Activated CD4-positive, alpha-beta T cell treated with anti-CD3 and anti-CD28 coated beads, Interleukin-2, amount 10 ng/mL, durations not matched to agents 7 days and 5 days (primary cell): ENCODE measurements around the gene GALNT10. TPM values are rescaled to one million over a fixed set of nuclear protein-coding genes. Genes with fewer than 3 reads are reported as not detected.

Experiments used
- CTCF ChIA-PET: fragments of 350-600 bp; sonication (Branson Sonifier 250); formaldehyde crosslinking; loops from one replicate; lab custom pipeline; 2021; ENCODE audit warnings: antibody characterized with exemption; lab: Charles Lee
- POLR2A ChIA-PET: fragments of 350-600 bp; sonication (Branson Sonifier 250); formaldehyde crosslinking; loops from one replicate; lab custom pipeline; 2021; ENCODE audit warnings: antibody characterized with exemption; lab: Charles Lee
- DNase-seq: peaks from one replicate; pipeline ENCODE4 v3.0.0-alpha.2; 2020
- H3K27ac Mint-ChIP-seq: one replicate; pipeline ENCODE4 v1.8.0; 2021; ENCODE audit warnings: mild to moderate bottlenecking, moderate library complexity, mixed read lengths
- H3K27me3 Mint-ChIP-seq: one replicate; pipeline ENCODE4 v1.8.0; 2021; ENCODE audit warnings: mixed read lengths
- H3K36me3 Mint-ChIP-seq: one replicate; pipeline ENCODE4 v1.8.0; 2021; ENCODE audit warnings: low read depth, mixed read lengths
- H3K4me1 Mint-ChIP-seq: one replicate; pipeline ENCODE4 v1.8.0; 2021; ENCODE audit warnings: mixed read lengths
- H3K4me3 Mint-ChIP-seq: one replicate; pipeline ENCODE4 v1.8.0; 2021; ENCODE audit warnings: mild to moderate bottlenecking, moderate library complexity, mixed read lengths
- H3K9me3 Mint-ChIP-seq: one replicate; pipeline ENCODE4 v1.8.0; 2021; ENCODE audit warnings: mixed read lengths
- total RNA-seq, 2 experiments: library from RNA; stranded (reverse); gene quantifications; one replicate each; pipeline ENCODE4 v1.2.3, GENCODE V29; 2021

The GALNT10 gene
- total RNA-seq, 2 experiments from 2014 or later: 44.2 to 47.2 TPM

DNA sequence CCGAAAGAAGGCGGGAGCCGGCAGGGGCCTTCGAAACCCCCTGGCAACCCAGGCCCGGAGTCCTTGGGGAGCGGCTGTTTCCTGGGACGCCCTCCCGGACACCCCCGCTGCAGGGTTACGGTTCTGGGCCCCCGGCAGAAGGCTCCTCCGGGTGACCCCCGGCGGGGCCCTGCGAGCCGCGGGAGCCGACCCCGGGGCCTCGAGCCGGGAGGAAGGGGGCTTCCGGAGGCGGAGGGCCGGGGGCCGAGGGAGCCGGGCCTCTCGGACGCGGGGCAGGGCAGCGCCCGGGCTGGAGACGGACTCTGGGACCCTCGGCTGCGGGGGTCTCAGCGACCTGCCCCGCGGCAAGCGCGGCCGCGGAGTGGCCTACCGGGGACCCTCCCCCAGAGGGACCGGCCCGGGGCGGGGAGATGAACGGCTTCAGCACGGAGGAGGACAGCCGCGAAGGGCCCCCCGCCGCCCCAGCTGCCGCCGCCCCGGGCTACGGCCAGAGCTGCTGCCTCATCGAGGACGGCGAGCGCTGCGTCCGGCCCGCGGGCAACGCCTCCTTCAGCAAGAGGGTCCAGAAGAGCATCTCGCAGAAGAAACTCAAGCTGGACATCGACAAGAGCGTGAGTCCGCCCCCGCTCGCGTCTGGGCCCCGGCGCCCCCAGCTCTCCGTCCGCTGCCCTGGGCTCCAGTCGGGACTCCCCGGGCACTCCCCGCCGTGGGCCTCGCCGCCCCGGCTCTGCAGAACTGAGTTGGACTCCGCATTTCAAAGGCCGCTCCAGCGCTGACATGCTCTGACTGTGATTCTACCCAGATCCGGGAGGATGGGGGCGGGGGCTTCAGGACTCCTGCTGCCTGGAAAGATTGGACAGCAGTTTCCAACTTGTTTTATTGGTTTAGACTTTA is 255.9 kb downstream of the GALNT10 start:
- ChIA-PET POLR2A (no interaction called here), CTCF (interaction anchor here (0.7 to 0.8 kb wide), 2 partner anchors 17 to 403 kb away, joined by 3 read pairs; no protein-coding TSS in a partner anchor)
- peak; percentile 39 for DNase-seq

DNA sequence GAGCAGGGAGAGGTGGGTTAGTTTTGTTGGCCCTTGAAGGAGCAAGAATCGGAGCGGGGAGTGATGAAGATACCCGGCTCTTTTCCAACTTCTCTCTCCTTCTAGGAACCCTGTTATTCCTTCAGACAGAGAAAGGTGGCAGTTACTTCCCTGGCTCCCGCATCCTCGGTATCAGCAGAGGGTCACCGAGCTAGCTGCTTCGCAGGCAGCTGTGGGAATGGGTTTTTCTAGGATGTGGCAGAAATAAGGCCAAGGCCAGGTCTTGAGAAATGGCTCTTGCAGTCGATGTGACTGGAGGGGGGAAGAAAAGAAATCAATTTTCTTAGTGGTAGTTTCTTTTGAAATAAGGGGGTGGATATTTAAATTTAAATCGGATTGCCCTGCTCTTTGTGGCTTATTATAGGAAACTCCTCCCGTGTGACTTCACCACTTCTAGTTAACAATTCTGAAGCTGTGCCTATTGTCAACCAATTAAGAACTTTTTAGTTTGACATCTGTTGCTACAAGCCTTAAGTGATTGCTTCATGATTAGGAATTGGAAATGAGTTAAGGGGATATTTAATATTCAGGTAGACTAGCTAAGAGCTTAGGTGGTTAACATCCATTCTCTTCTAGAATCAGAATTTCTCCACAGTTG is 256.7 kb downstream of the GALNT10 start:
- peak overlapping the region; percentile 86 for H3K27ac Mint-ChIP-seq
- peak overlapping the region; percentile 88 for H3K4me3 Mint-ChIP-seq
- no peaks in the 10 kb centered on the region for H3K27me3 Mint-ChIP-seq
- ChIA-PET POLR2A (no interaction called here), CTCF (no interaction called here)
- peaks cover 32% of the 10 kb centered on the region for H3K36me3 Mint-ChIP-seq
- H3K4me1 Mint-ChIP-seq: peaks cover 54% of the 10 kb centered on the region
- DNase-seq: no peak
- no peaks in the 10 kb centered on the region for H3K9me3 Mint-ChIP-seq

More for the DNA sequence above, 255.9 kb downstream of the GALNT10 start:
- Mint-ChIP-seq H3K9me3 (no peaks in the 10 kb centered on the region), H3K4me3 (peak overlapping the region; percentile 88), H3K27me3 (no peaks in the 10 kb centered on the region), H3K36me3 (peaks cover 36% of the 10 kb centered on the region), H3K4me1 (peaks cover 57% of the 10 kb centered on the region), H3K27ac (peak overlapping the region; percentile 86)

DNA sequence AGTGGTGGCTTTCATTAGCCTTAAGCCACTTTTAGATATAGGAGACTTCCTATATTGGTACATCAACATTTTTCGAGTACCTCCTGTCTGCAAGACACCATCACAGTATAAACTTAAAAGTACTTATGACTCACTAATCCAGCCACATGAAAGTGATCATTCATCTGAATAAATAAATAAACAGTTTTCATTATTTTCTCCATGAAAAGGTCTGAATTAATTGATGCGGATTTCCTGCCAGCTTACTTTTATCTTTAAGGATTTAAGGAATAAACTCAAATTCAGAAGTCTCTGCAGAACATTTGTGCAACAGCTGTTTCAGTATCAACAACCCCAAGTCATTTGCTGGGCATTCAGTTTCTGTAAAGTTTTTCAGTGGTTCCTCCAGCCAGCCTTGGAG is 259.3 kb downstream of the GALNT10 start:
- ChIA-PET POLR2A (no interaction called here), CTCF (interaction anchor here (0.8 kb wide), 1 partner anchor 377 kb away, joined by 3 read pairs; no protein-coding TSS in a partner anchor)
- no peaks in the 10 kb centered on the region for H3K27me3 Mint-ChIP-seq
- peaks cover 43% of the 10 kb centered on the region for H3K36me3 Mint-ChIP-seq
- DNase-seq: no peak
- H3K4me3 Mint-ChIP-seq: no peak overlapping the region
- H3K27ac Mint-ChIP-seq: no peak overlapping the region
- peaks cover 39% of the 10 kb centered on the region for H3K4me1 Mint-ChIP-seq
- no peaks in the 10 kb centered on the region for H3K9me3 Mint-ChIP-seq

DNA sequence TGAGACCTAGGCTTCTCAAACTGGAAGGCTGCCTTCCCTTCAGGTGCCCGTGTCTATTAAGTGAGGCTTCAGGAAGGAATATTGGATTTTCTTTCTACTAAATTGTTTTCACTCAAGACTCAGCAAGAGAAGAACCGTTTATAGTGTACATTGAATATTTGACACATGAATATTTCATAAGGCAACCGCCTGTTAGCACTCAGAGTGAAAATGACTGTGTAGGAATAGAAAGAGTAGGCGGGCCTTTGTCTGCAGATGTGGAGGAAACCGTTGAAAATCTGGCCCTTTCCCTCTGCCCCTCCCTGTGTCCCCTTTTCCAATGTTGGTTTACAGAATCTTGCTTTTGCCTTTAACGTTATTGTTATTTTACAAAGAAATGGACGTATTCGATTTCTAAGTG is 261.4 kb downstream of the GALNT10 start:
- POLR2A ChIA-PET: no interaction called here
- H3K36me3 Mint-ChIP-seq: peaks cover 49% of the 10 kb centered on the region
- CTCF ChIA-PET: interaction anchor here (0.6 to 1.8 kb wide), 3 partner anchors 11 to 23 kb away, joined by 3 to 4 read pairs (median 3); no protein-coding TSS in a partner anchor
- H3K4me1 Mint-ChIP-seq: peaks cover 32% of the 10 kb centered on the region
- H3K27ac Mint-ChIP-seq: no peak overlapping the region
- no peak overlapping the region for H3K4me3 Mint-ChIP-seq
- no peaks in the 10 kb centered on the region for H3K27me3 Mint-ChIP-seq
- H3K9me3 Mint-ChIP-seq: no peaks in the 10 kb centered on the region
- DNase-seq: no peak

- Mint-ChIP-seq H3K27me3 (no peaks in the 10 kb centered on the region), H3K4me3 (no peak overlapping the region), H3K36me3 (peaks cover 45% of the 10 kb centered on the region), H3K9me3 (no peaks in the 10 kb centered on the region), H3K4me1 (peaks cover 1% of the 10 kb centered on the region), H3K27ac (no peak overlapping the region)
- POLR2A ChIA-PET: no interaction called here
- CTCF ChIA-PET: no interaction called here
- DNase-seq: no peak
Observed at GRCh38 chr5:154455585-154455984, 265.1 kb downstream of the GALNT10 start.

DNA sequence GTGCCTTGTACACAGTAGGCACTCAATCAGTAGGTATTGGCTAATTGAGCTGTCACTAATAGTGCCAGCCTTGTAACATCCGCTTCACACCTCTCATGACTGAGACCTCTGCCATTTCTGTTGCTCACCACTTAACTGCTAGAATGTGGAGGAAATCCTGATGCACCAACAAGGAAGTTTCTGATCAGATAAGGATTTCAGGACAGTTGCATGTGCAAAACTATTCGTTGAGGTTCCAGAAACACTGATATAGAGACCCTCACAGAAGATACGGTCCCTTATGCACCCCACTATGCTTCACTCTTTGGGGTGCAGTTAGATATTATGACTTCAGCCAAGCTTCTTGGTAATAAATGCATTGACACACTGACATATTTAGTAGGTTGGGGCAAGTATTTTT is 266.0 kb downstream of the GALNT10 start:
- no peak overlapping the region for H3K4me3 Mint-ChIP-seq
- H3K4me1 Mint-ChIP-seq: no peaks in the 10 kb centered on the region
- no peaks in the 10 kb centered on the region for H3K9me3 Mint-ChIP-seq
- ChIA-PET POLR2A (no interaction called here), CTCF (no interaction called here)
- H3K27me3 Mint-ChIP-seq: no peaks in the 10 kb centered on the region
- no peak for DNase-seq
- peaks cover 40% of the 10 kb centered on the region for H3K36me3 Mint-ChIP-seq
- H3K27ac Mint-ChIP-seq: no peak overlapping the region

- H3K9me3 Mint-ChIP-seq: no peaks in the 10 kb centered on the region
- CTCF ChIA-PET: interaction anchor here (0.6 kb wide), 1 partner anchor 414 kb away, joined by 4 read pairs; no protein-coding TSS in a partner anchor
- no peaks in the 10 kb centered on the region for H3K4me1 Mint-ChIP-seq
- H3K27me3 Mint-ChIP-seq: no peaks in the 10 kb centered on the region
- no peak for DNase-seq
- peaks cover 25% of the 10 kb centered on the region for H3K36me3 Mint-ChIP-seq
- POLR2A ChIA-PET: no interaction called here
- H3K4me3 Mint-ChIP-seq: no peak overlapping the region
- no peak overlapping the region for H3K27ac Mint-ChIP-seq
Observed at GRCh38 chr5:154459015-154459414, 268.5 kb downstream of the GALNT10 start.

DNA sequence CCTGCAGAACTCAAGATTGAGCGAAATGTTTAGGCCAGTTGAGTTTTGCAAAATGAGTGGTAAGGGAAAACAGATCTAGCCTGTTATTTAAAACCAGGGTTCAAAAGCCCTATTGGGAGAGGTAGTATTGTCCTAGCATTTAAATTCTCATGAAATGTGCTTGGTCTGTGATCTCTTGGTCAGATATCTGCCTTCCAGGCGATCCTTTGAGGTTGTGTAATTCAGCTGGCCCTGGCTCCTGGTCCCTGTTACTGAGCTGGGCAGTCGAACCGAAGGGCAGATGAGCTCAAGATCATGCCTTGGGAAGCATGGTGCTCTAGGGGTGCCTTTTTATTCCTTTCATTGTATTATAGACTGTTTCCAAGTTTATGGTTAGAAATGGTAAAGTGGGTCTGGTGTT is 269.6 kb downstream of the GALNT10 start:
- H3K27ac Mint-ChIP-seq: no peak overlapping the region
- H3K36me3 Mint-ChIP-seq: peaks cover 18% of the 10 kb centered on the region
- no peaks in the 10 kb centered on the region for H3K9me3 Mint-ChIP-seq
- DNase-seq: no peak
- H3K27me3 Mint-ChIP-seq: no peaks in the 10 kb centered on the region
- no peaks in the 10 kb centered on the region for H3K4me1 Mint-ChIP-seq
- CTCF ChIA-PET: interaction anchor here (1.1 kb wide), 1 partner anchor 8 kb away, joined by 4 read pairs; no protein-coding TSS in a partner anchor
- POLR2A ChIA-PET: no interaction called here
- H3K4me3 Mint-ChIP-seq: no peak overlapping the region

DNA sequence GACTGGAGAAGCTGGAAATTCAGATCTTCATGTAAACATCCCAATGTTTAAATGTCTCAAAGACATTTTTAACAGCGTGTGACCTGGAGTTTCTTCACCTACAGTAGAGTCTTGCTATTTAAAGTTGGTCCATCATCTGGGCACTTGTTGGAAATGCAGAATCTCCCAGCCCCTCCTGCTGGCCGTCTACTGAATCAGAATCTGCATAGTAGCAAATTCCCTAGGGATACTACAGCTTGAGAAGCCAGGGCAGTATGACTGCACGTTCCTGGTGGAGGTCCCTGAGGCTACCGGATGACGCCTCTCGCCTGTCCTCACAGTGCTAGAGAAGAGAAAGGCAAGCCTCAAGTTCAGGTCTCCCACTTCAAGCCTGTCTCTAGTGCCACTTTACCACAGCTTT is 271.0 kb downstream of the GALNT10 start:
- H3K9me3 Mint-ChIP-seq: no peaks in the 10 kb centered on the region
- CTCF ChIA-PET: interaction anchor here (1.3 kb wide), 1 partner anchor 389 kb away, joined by 3 read pairs; no protein-coding TSS in a partner anchor
- DNase-seq: no peak
- H3K4me3 Mint-ChIP-seq: no peak overlapping the region
- peaks cover 4% of the 10 kb centered on the region for H3K27me3 Mint-ChIP-seq
- POLR2A ChIA-PET: no interaction called here
- H3K4me1 Mint-ChIP-seq: no peaks in the 10 kb centered on the region
- H3K27ac Mint-ChIP-seq: no peak overlapping the region
- H3K36me3 Mint-ChIP-seq: peaks cover 8% of the 10 kb centered on the region

- no peak overlapping the region for H3K27ac Mint-ChIP-seq
- ChIA-PET CTCF (interaction anchor here (1.1 kb wide), 1 partner anchor 60 kb away, joined by 3 read pairs; no protein-coding TSS in a partner anchor), POLR2A (no interaction called here)
Observed at GRCh38 chr5:154464438-154464837, 273.9 kb downstream of the GALNT10 start.

GRCh38 chr5:154465169-154465568 is 274.6 kb downstream of the GALNT10 start:
- H3K4me1 Mint-ChIP-seq: no peaks in the 10 kb centered on the region
- H3K27me3 Mint-ChIP-seq: peaks cover 13% of the 10 kb centered on the region
- H3K36me3 Mint-ChIP-seq: no peaks in the 10 kb centered on the region
- CTCF ChIA-PET: interaction anchor here (1.1 kb wide), 1 partner anchor 61 kb away, joined by 3 read pairs; no protein-coding TSS in a partner anchor
- no peak overlapping the region for H3K27ac Mint-ChIP-seq
- H3K9me3 Mint-ChIP-seq: no peaks in the 10 kb centered on the region
- H3K4me3 Mint-ChIP-seq: no peak overlapping the region
- no peak for DNase-seq
- POLR2A ChIA-PET: no interaction called here

More at GRCh38 chr5:154464438-154464837, 273.9 kb downstream of the GALNT10 start:
- Mint-ChIP-seq H3K4me3 (no peak overlapping the region), H3K4me1 (no peaks in the 10 kb centered on the region), H3K27me3 (peaks cover 8% of the 10 kb centered on the region), H3K9me3 (no peaks in the 10 kb centered on the region), H3K36me3 (no peaks in the 10 kb centered on the region)
- DNase-seq: no peak

DNA sequence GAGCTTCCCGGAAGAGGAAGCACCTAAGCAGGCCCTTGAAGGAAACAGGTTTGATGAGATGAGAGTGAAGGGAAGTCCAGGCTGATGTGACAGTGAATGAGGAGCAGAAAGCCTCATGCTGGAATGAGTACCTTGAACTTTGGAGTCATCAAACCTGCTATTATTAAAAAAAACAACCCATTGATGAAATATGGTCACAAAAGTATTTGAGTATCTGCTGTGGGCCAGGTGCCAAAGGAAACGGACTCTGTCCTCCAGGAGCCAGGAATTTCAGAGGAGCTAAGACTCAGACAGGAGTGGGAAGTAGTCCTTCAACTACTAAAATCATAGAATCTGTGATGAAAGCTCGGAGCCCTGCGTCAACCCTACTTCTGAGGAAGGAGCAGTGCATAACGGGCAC is 275.6 kb downstream of the GALNT10 start:
- Mint-ChIP-seq H3K36me3 (no peaks in the 10 kb centered on the region), H3K4me3 (no peak overlapping the region), H3K4me1 (peaks cover 2% of the 10 kb centered on the region), H3K27ac (no peak overlapping the region), H3K9me3 (no peaks in the 10 kb centered on the region), H3K27me3 (peaks cover 23% of the 10 kb centered on the region)
- no peak for DNase-seq
- POLR2A ChIA-PET: no interaction called here
- CTCF ChIA-PET: interaction anchor here (1.3 to 1.7 kb wide), 4 partner anchors 13 to 540 kb away, joined by 4 read pairs; no protein-coding TSS in a partner anchor
